HCT116 (cell line): ENCODE results near the gene KRTAP5-3. TPM values are rescaled to one million over a fixed set of nuclear protein-coding genes. Genes with fewer than 3 reads are reported as not detected.

Experiments used
- ATAC-seq: fragments of 200-7000 bp; cut with Tn5 transposase; 2 replicates; pipeline ENCODE4 v1.9.1; 2020; ENCODE audit warnings: mild to moderate bottlenecking, moderate library complexity
- BruUV-seq: library from RNA; stranded (reverse); fragments of 400-500 nt; replicated peaks from 2 replicates; lab custom pipeline; 2021; lab: Mats Ljungman, UMichigan
- CTCF ChIA-PET: fragments of 300-600 bp; sonication (Branson Sonifier 250); formaldehyde crosslinking; loops from one replicate; lab custom pipeline; 2021; ENCODE audit warnings: antibody characterized with exemption; lab: Charles Lee
- POLR2A ChIA-PET: fragments of 300-600, 350-600 bp; sonication (Branson Sonifier 250); formaldehyde crosslinking; loops from one replicate; lab custom pipeline; 2021; ENCODE audit warnings: antibody characterized with exemption; lab: Charles Lee
- RAD21 ChIA-PET, 2 experiments: fragments of 300-600 bp; sonication (Branson Sonifier 250); formaldehyde crosslinking; loops; one replicate each; lab custom pipeline; 2023; ENCODE audit warnings: low total read pairs in 2 of 2; ENCODE audit not compliant: uncharacterized antibody in 2 of 2, unreplicated experiment in 2 of 2, low non-redundant PET in 1 of 2; lab: Charles Lee
- DNase-seq: peaks from one replicate; pipeline ENCODE4 v3.0.0-alpha.2; 2010; ENCODE audit warnings: low read depth, low spot score
- H2AFZ ChIP-seq: fragments of 200-600 bp; shearing (Covaris generic), sonication (generic); 2 replicates; pipeline ENCODE4 v1.6.1; 2017; ENCODE audit warnings: low read depth, mixed run types, mixed read lengths, antibody characterized with exemption, low read length; ENCODE audit not compliant: poor library complexity, severe bottlenecking
- H3K27ac ChIP-seq: 2 replicates; pipeline ENCODE4 v1.5.1; 2012; ENCODE audit warnings: low read depth, low read length
- H3K27me3 ChIP-seq: fragments of 200-600 bp; sonication (generic); 2 replicates; pipeline ENCODE4 v1.6.1; 2016; ENCODE audit warnings: mixed run types, low read length, mixed read lengths; ENCODE audit not compliant: insufficient read depth
- H3K36me3 ChIP-seq, 2 experiments: fragments of 200-500 bp in 1 of 2; fragments of 200-600 bp in 1 of 2; sonication (Bioruptor generic) in 1 of 2; sonication (generic) in 1 of 2; 2 replicates each; pipeline versions ENCODE4 v1.5.1 to v1.6.1; 2014 to 2016; ENCODE audit warnings: low read length in 2 of 2, inconsistent platforms in 1 of 2, mixed read lengths in 1 of 2, mixed run types in 1 of 2; ENCODE audit not compliant: insufficient read depth in 2 of 2, control insufficient read depth in 1 of 2
- H3K4me1 ChIP-seq, 2 experiments: fragments of 200-600 bp in 1 of 2; sonication (generic) in 1 of 2; 2 replicates each; pipeline versions ENCODE4 v1.5.1 to v1.6.1; 2012 to 2017; ENCODE audit warnings: low read length in 2 of 2, inconsistent platforms in 1 of 2, mild to moderate bottlenecking in 1 of 2, mixed read lengths in 1 of 2, mixed run types in 1 of 2, moderate library complexity in 1 of 2; ENCODE audit not compliant: insufficient read depth in 2 of 2, control insufficient read depth in 1 of 2
- H3K4me2 ChIP-seq: fragments of 200-600 bp; sonication (generic); 2 replicates; pipeline ENCODE4 v1.6.1; 2017; ENCODE audit warnings: mixed run types, low read length, mixed read lengths
- H3K4me3 ChIP-seq, 2 experiments: fragments of 200-600 bp in 1 of 2; sonication (generic) in 1 of 2; replicated peaks in 1 of 2; 2 replicates each; pipeline ENCODE4 v1.5.1; 2011 to 2016; ENCODE audit warnings: low read length in 2 of 2, control low read depth in 1 of 2, low read depth in 1 of 2, mild to moderate bottlenecking in 1 of 2, mixed read lengths in 1 of 2, mixed run types in 1 of 2
- H3K79me2 ChIP-seq: fragments of 200-600 bp; sonication (generic); 2 replicates; pipeline ENCODE4 v1.6.1; 2017; ENCODE audit warnings: mild to moderate bottlenecking, mixed run types, low read length, moderate library complexity, mixed read lengths; ENCODE audit not compliant: insufficient read depth
- H3K9ac ChIP-seq: fragments of 200-600 bp; sonication (generic); 2 replicates; pipeline ENCODE4 v1.6.1; 2016; ENCODE audit warnings: low read length, mixed read lengths
- H3K9me2 ChIP-seq: fragments of 200-600 bp; sonication (generic), shearing (Covaris generic); 2 replicates; pipeline ENCODE4 v1.6.1; 2017; ENCODE audit warnings: mixed run types, mild to moderate bottlenecking, moderate library complexity; ENCODE audit not compliant: insufficient read depth
- H3K9me3 ChIP-seq, 2 experiments: fragments of 200-500 bp in 1 of 2; fragments of 200-600 bp in 1 of 2; sonication (Bioruptor generic) in 1 of 2; sonication (generic) in 1 of 2; 2 replicates each; pipeline ENCODE4 v1.6.1; 2014 to 2017; ENCODE audit warnings: low read length in 2 of 2, mixed read lengths in 2 of 2, inconsistent platforms in 1 of 2, low read depth in 1 of 2, mild to moderate bottlenecking in 1 of 2, mixed run types in 1 of 2, moderate library complexity in 1 of 2; ENCODE audit not compliant: control insufficient read depth in 1 of 2, insufficient read depth in 1 of 2
- H4K20me1 ChIP-seq: fragments of 200-600 bp; sonication (generic), shearing (Covaris generic); 2 replicates; pipeline ENCODE4 v1.6.1; 2017; ENCODE audit warnings: mixed run types, mild to moderate bottlenecking, moderate library complexity; ENCODE audit not compliant: insufficient read depth
- CBX3 ChIP-seq: IDR thresholded peaks from 2 replicates; pipeline ENCODE4 v1.6.1; 2012; ENCODE audit warnings: low read depth
- EGR1 ChIP-seq: IDR thresholded peaks from 2 replicates; pipeline ENCODE4 v1.6.1; 2012; ENCODE audit warnings: low read depth
- ELF1 ChIP-seq: IDR thresholded peaks from 2 replicates; pipeline ENCODE4 v1.6.1; 2012; ENCODE audit warnings: low read depth, borderline replicate concordance
- EZH2phosphoT487 ChIP-seq: fragments of 200-600 bp; IDR thresholded peaks from 2 replicates; pipeline ENCODE4 v1.6.1; 2018; ENCODE audit warnings: antibody characterized with exemption, borderline replicate concordance
- JUND ChIP-seq: IDR thresholded peaks from 2 replicates; pipeline ENCODE4 v1.6.1; 2012
- POLR2A ChIP-seq: IDR thresholded peaks from 2 replicates; pipeline ENCODE4 v1.7.0; 2011; ENCODE audit warnings: borderline replicate concordance; ENCODE audit not compliant: insufficient read depth, insufficient read length; ENCODE audit errors: extremely low read depth
- POLR2AphosphoS5 ChIP-seq: IDR thresholded peaks from 2 replicates; pipeline ENCODE4 v1.6.1; 2011; ENCODE audit warnings: mild to moderate bottlenecking, low read depth, low read length, moderate library complexity
- RAD21 ChIP-seq: IDR thresholded peaks from 2 replicates; pipeline ENCODE4 v1.6.1; 2012; ENCODE audit warnings: low read depth, mild to moderate bottlenecking
- SIN3A ChIP-seq: IDR thresholded peaks from 2 replicates; pipeline ENCODE4 v1.6.1; 2012; ENCODE audit warnings: low read depth
- SP1 ChIP-seq: IDR thresholded peaks from 2 replicates; pipeline ENCODE4 v1.6.1; 2012; ENCODE audit warnings: low read depth
- YY1 ChIP-seq: IDR thresholded peaks from 2 replicates; pipeline ENCODE4 v1.6.1; 2011; ENCODE audit warnings: low read length, low read depth, moderate library complexity, mild to moderate bottlenecking; ENCODE audit not compliant: insufficient replicate concordance; ENCODE audit errors: extremely low read depth
- ZFX ChIP-seq: fragments of 450-650 bp; IDR thresholded peaks from 2 replicates; pipeline ENCODE4 v1.6.1; 2017
- intact Hi-C: fragments of 100-400 bp; cut with micrococcal nuclease; formaldehyde crosslinking; loops from 2 replicates; pipeline ENCODE4 v1.10.0; 2022
- total RNA-seq: library from RNA; stranded (reverse); gene quantifications from one replicate; pipeline ENCODE4 v1.2.1, GENCODE V29; 2021; ENCODE audit not compliant: unreplicated experiment
- TF ChIP-seq, protein P1 (sequence below): IDR thresholded peaks from 2 replicates; pipeline ENCODE4 v1.6.1; 2011; ENCODE audit warnings: mild to moderate bottlenecking, low read length, moderate library complexity; ENCODE audit not compliant: insufficient replicate concordance; ENCODE audit errors: extremely low read depth
- TF ChIP-seq, protein P2 (sequence below): IDR thresholded peaks from 2 replicates; pipeline ENCODE4 v1.6.1; 2012
- TF ChIP-seq, protein P3 (sequence below): IDR thresholded peaks from 2 replicates; pipeline ENCODE4 v1.6.1; 2012; ENCODE audit warnings: low read depth

Gene KRTAP5-3
- total RNA-seq, 1 experiment from 2014 or later = not detected

GRCh38 chr11:1639666-1640065, 31.4 kb upstream of the KRTAP5-3 start:
- intact Hi-C loops = loop anchor here (2.0 kb wide), 1 partner anchor 17 kb away; the partner anchor contains the start of gene KRTAP5-4
- Histone ChIP-seq H4K20me1 (no peaks in the 10 kb centered on the region), H3K79me2 (no peaks in the 10 kb centered on the region), H3K9me3 (no peaks in the 10 kb centered on the region), H3K4me3 (no peak overlapping the region), H3K4me2 (no peak overlapping the region), H3K36me3 (no peaks in the 10 kb centered on the region), H3K4me1 (peaks cover 0 to 9% of the 10 kb centered on the region in 2 experiments; a peak in 1 of 4 replicates), H3K9me2 (no peaks in the 10 kb centered on the region), H3K9ac (no peak overlapping the region), H3K27ac (no peak overlapping the region), H2AFZ (no peak overlapping the region)
- DNase-seq = no peak
- BruUV-seq = no TSS peak
- CTCF ChIA-PET = interaction anchor here (0.8 to 4.8 kb wide), 7 partner anchors 8 to 512 kb away, joined by 3 to 31 read pairs (median 5); no protein-coding TSS in a partner anchor
- POLR2A ChIA-PET = no interaction called here
- RAD21 ChIA-PET = no interaction called here
- TF ChIP-seq SP1 (no peak), JUND (no peak), EGR1 (no peak)
- TF ChIP-seq, all 23 proteins: peak for 0
- ATAC-seq = no peak; the same call in 1 of the 2 replicates
- H3K27me3 ChIP-seq = no peaks in the 10 kb centered on the region

- Histone ChIP-seq H3K4me2 (no peak overlapping the region), H3K36me3 (no peaks in the 10 kb centered on the region), H3K79me2 (no peaks in the 10 kb centered on the region), H2AFZ (no peak overlapping the region), H3K27ac (no peak overlapping the region), H3K9ac (no peak overlapping the region), H3K27me3 (no peaks in the 10 kb centered on the region), H3K9me3 (no peaks in the 10 kb centered on the region), H4K20me1 (no peaks in the 10 kb centered on the region), H3K4me1 (peaks cover 0 to 9% of the 10 kb centered on the region in 2 experiments; a peak in 1 of 4 replicates), H3K9me2 (no peaks in the 10 kb centered on the region), H3K4me3 (no peak overlapping the region)
- ChIA-PET POLR2A (no interaction called here), CTCF (interaction anchor here (0.8 to 4.8 kb wide), 7 partner anchors 8 to 513 kb away, joined by 3 to 31 read pairs (median 5); no protein-coding TSS in a partner anchor), RAD21 (no interaction called here)
- BruUV-seq = no TSS peak
- TF ChIP-seq, protein P1, sequence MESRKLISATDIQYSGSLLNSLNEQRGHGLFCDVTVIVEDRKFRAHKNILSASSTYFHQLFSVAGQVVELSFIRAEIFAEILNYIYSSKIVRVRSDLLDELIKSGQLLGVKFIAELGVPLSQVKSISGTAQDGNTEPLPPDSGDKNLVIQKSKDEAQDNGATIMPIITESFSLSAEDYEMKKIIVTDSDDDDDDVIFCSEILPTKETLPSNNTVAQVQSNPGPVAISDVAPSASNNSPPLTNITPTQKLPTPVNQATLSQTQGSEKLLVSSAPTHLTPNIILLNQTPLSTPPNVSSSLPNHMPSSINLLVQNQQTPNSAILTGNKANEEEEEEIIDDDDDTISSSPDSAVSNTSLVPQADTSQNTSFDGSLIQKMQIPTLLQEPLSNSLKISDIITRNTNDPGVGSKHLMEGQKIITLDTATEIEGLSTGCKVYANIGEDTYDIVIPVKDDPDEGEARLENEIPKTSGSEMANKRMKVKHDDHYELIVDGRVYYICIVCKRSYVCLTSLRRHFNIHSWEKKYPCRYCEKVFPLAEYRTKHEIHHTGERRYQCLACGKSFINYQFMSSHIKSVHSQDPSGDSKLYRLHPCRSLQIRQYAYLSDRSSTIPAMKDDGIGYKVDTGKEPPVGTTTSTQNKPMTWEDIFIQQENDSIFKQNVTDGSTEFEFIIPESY = no peak
- TF ChIP-seq POLR2A = no peak
- no peak for TF ChIP-seq YY1
- TF ChIP-seq, protein P2, sequence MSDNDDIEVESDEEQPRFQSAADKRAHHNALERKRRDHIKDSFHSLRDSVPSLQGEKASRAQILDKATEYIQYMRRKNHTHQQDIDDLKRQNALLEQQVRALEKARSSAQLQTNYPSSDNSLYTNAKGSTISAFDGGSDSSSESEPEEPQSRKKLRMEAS = no peak
- no peak for TF ChIP-seq ZFX
- no peak for TF ChIP-seq EZH2phosphoT487
- TF ChIP-seq POLR2AphosphoS5 = no peak
- TF ChIP-seq CBX3 = no peak
- TF ChIP-seq ELF1 = no peak
- no peak for TF ChIP-seq SIN3A
- TF ChIP-seq, protein P3, sequence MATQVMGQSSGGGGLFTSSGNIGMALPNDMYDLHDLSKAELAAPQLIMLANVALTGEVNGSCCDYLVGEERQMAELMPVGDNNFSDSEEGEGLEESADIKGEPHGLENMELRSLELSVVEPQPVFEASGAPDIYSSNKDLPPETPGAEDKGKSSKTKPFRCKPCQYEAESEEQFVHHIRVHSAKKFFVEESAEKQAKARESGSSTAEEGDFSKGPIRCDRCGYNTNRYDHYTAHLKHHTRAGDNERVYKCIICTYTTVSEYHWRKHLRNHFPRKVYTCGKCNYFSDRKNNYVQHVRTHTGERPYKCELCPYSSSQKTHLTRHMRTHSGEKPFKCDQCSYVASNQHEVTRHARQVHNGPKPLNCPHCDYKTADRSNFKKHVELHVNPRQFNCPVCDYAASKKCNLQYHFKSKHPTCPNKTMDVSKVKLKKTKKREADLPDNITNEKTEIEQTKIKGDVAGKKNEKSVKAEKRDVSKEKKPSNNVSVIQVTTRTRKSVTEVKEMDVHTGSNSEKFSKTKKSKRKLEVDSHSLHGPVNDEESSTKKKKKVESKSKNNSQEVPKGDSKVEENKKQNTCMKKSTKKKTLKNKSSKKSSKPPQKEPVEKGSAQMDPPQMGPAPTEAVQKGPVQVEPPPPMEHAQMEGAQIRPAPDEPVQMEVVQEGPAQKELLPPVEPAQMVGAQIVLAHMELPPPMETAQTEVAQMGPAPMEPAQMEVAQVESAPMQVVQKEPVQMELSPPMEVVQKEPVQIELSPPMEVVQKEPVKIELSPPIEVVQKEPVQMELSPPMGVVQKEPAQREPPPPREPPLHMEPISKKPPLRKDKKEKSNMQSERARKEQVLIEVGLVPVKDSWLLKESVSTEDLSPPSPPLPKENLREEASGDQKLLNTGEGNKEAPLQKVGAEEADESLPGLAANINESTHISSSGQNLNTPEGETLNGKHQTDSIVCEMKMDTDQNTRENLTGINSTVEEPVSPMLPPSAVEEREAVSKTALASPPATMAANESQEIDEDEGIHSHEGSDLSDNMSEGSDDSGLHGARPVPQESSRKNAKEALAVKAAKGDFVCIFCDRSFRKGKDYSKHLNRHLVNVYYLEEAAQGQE = no peak
- TF ChIP-seq RAD21 = no peak
- no peak for ATAC-seq
- no peak for DNase-seq
- intact Hi-C loops = no loop called here
Measured at GRCh38 chr11:1639102-1639620, 30.9 kb upstream of the KRTAP5-3 start.
